C1 segment of cervical spinal cord (tissue), 14 donors: Measurements from ENCODE around the gene PSAP.

ENCODE experiments used
- DNase-seq, 14 donors: peaks; one replicate each; lab custom pipeline; 2025; lab: John Stamatoyannopoulos, UW

Gene PSAP

DNA sequence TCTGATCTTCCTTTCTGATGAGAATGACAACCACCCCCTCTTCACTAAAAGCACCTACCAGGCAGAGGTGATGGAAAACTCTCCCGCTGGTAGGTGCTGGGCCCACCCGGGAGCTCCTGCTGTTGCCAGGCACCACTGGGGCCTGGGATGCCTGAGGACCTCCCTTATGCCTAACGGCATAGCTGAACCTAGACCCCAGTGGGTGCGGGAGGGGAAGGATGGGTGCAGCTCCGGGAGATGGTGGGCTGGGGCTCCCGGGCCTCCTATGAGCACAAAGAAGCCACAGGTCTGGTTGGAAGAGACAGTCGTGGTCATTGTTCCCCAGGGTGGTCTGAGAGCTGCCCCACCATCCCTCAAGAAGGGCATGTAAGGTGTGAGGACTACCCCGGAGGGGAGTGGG, 62.1 kb downstream of the PSAP start:
- no peak for DNase-seq

- no peak for DNase-seq
Measured at GRCh38 chr10:71784679-71785272, 66.3 kb downstream of the PSAP start.

- no peak for DNase-seq
Measured at GRCh38 chr10:71783917-71784678, 67.0 kb downstream of the PSAP start.

DNA sequence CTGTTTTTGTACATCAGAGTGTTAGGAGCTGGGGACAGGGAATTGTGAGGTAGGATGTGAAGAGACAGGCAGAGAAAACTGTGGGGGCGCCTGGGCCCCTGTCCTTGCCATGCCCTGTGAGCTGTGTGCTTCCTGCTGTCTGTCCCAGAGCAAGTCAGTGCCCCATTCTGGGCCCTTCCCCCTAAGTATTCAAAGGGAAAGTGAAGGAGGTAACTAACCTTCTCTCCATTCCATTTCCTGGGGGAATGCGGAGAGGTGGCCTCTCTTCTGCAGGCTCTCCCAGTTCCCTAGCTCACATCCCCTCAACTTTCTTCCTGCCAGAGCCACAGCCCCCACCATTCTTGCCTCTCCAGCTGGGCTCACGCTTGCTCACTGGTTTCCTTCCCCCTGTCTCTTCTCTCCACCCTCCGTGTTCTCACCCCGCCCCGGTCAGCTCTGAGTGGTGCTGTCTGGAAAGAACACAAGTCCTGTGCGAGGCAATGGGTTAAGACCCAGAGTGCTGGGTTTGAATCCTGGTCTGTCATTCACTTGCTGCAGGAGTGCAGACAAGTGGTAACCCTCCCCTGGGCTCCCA, 68.0 kb downstream of the PSAP start:
- DNase-seq = peak in 1 of 14 donors; percentile 29

GRCh38 chr10:71782221-71782916, 68.7 kb downstream of the PSAP start:
- no peak for DNase-seq

DNA sequence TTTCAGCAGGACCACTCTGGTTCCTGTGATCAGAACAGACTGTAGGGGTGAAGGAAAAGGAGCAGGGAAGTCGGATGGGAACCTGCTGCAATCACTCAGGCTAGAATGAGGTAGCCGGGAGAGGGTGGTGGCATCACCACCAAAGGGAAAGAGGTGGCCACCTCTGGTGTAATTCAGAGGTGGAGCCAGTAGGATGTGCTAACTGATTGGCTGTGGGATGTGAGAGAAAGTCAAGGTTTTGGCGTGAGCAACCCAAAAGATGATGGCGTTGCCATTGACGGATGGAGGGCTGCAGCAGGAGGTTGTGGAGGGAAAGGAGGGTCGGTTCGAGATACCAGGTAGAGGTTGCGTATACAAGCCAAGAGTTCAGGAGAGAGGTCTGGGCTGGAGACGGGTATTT, 70.3 kb downstream of the PSAP start:
- no peak for DNase-seq

DNA sequence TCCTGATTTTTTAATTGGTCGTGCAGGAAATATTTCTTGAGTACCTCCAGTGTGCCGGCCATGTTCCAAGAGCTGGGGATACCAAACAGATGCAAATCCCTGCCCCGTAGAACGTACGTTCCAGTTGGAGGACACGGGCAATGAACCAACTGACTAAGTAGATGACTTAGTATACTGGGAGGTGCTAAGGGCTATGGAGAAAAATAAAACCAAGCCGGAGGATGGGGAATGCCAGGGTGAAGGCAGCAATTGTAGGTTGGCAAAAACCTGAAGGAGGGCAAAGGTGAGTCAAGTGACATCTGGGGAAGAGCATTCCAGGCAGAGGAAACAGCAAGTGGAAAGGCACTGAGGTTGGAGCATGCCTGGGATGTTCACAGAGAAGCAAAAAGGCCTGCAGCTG, 70.9 kb downstream of the PSAP start:
- DNase-seq = no peak

DNA sequence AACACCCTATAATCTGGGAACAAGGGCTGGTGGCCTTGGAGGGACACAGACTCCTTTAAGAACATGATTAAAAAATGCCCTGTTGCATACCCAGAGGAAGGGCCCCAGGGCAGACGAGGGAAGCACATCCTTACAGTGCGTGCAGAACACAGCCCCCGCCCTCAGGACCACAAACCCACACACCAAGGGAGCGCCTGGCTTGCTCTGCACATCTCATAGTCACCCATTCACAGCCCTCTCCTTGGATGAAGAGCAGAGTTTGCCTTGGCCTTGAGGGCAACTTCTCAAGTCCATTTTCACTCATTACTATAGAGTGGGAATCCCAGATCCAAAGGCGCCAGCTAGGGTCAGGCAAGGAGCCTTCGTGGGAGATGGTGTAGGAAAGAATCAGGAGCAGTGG, 71.4 kb downstream of the PSAP start:
- no peak for DNase-seq

DNA sequence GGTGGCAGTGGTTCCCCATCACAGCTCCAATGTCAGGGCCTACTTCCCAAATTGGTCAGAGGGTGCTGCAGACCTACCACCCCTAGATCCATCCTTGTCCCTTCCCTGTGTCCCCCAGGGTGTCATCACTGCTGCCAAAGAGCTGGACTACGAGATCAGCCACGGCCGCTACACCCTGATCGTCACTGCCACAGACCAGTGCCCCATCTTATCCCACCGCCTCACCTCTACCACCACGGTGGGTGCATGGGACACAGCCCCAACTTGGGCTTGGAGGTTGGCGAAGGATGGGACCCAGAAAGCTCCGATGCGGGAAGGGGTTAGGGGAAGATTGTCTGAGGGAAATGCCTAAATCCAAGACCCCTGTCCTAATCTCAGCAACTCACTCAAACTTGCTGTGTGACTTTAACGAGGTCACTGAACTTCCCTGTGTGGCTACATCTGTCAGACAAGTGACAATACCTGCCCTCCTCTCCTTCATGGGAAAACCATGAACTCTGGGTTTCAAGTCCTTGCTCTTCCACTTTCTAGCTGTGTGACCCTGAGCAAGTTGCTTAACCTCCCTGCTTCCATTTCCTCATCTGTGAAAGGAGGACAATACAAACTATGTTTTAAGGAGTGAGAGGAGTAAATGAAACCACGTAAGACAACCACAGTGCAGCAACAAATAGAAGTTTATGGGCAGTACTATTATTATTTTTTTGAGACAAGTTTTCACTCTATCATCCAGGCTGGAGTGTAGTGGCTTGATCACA, 72.8 kb downstream of the PSAP start:
- DNase-seq = no peak

- DNase-seq = no peak
Measured at GRCh38 chr10:71777213-71777985, 73.7 kb downstream of the PSAP start.

DNA sequence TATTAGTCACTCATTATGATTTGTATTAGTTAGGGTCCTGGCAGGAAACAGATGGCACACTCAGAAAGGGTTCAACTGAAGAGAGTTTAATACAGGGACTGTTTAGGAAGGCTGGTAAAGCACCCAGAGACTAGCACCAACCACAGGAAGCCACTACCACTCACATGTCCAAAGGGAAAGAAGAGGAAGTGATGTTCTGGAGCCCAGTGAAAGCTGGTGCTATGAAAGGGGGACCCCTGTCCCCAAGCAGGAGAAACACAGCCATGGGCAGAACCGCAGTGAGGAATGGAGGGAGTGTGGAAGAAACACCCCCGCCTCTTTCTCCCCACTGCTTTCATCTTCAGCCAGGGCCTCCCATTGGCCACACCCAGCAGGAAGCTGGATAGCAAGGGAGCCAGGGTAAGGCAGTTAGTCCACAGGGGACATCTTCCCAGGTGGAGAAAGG, 74.5 kb downstream of the PSAP start:
- no peak for DNase-seq

DNA sequence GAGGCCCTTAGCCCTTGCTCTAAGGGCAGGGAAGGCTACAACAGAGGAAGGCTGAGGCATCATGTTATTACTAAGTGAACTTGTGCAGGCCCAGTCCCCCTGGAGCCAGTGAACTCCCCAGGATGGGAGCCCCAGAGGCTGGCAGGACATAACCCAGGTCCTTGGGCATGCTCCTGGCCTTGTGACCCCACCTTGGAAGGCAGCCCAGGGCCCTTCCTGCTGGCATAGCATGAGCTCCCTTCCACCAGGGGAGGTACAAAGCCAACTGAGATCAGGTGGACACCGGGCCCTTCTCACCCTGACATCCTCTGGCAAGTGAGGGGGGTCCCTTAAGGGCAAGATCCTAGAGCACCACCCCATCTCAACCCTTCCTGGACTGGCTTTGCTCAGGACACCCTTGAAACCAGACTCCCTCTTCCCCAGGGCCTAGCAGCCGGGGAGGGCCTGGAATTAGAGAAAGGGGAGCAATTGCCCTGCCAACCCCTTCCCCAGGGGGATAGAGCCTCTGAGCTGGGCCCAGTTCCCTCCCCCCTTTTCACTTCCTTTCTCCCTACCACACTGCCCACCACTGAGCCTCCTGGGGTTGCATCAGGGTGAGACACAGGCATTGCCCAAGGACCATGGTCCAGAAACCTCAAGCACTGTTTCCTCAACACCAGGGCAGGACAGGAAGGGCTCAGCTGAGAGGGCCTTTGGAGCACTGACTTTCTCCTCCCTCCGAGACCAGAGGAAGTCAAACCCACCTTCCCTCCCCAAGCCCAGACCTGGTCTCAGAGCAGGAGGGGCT, 75.9 kb downstream of the PSAP start:
- peak in 3 of 14 donors; percentile 39 to 57 (median 53) for DNase-seq

DNA sequence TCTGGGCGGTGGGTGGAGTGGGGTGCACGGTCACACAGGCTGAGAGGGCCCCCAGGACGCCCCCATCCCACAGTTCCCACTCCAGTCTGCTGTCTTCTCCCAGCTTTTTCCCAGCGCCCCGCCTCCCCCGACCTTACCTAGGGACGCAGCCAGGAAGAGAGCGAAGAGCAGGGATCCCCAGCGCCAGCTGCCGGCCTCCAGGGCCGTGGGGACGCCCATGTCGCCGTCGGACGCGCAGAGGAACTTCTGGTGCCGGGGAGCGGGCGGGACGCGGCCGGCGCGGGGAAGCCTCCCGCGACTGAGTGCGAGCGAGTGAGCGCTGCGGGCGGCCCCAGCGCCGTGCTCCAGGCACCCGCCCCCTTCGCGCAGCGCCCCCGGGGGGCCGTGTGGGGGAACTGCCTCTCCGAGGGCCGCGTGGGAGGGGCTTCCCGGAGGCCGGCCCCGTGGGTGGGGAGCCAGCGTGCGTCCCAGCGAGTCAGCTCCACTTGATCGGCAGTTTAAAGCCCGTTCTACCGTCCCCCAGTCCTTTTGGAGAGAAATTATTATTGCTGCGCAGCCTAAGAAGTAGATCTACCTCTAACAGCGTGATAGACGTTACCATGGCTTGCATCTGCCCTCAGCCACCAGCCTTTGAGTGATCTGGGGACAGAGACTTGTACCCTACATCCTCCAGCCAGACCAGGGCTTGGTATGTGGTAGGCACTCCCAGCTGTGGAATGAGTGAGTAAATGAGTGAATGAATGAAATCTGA, 77.7 kb downstream of the PSAP start, which contains the start of gene VSIR:
VSIR (minus strand) TSS at position 300 of the 751 bp plus-strand sequence; CDS start at position 219, 81 bp downstream.
- peak in 11 of 14 donors; percentile 40 to 87 (median 64) for DNase-seq

GRCh38 chr10:71772832-71773220, 78.2 kb downstream of the PSAP start:
- no peak for DNase-seq

- DNase-seq = peak in 1 of 14 donors; percentile 43
Measured at GRCh38 chr10:71771821-71772617, 79.0 kb downstream of the PSAP start.

DNA sequence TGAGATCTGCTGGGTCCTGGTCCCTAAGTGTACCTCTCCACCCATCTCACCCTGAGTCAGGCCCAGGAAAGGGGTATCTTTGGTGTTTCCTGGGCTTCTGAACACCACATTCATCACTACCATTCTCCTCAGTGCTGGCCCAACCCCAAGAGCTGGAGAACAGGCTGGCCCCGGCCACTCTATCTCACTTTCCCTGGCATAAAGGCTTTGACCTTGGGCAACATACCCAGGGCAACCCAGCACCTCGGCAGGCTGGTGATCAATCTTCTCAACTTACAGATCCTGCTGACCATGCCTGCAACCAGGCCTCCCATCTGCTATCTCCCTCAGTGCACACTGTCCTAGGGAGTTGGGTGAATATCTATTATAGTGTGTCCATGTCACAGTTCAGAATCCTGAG, 79.8 kb downstream of the PSAP start:
- no peak for DNase-seq

- DNase-seq = peak in 1 of 14 donors; percentile 42
Measured at GRCh38 chr10:71770789-71771188, 80.3 kb downstream of the PSAP start.

- DNase-seq = no peak
Measured at GRCh38 chr10:71770255-71770654, 80.8 kb downstream of the PSAP start.
